CD4-positive, alpha-beta T cell (primary cell): Measurements from ENCODE around the gene SLC4A5. TPM values are rescaled to one million over a fixed set of nuclear protein-coding genes. Genes with fewer than 3 reads are reported as not detected.

Experiments
- ATAC-seq: fragments of 200-7000 bp; cut with Tn5 transposase; one replicate; pipeline ENCODE4 v1.10.0; 2022; ENCODE audit warnings: mild to moderate bottlenecking; ENCODE audit not compliant: poor library complexity
- CTCF ChIA-PET: fragments of 350-600 bp; sonication (Branson Sonifier 250); formaldehyde crosslinking; loops from one replicate; lab custom pipeline; 2021; ENCODE audit warnings: antibody characterized with exemption, inconsistent platforms; lab: Charles Lee
- POLR2A ChIA-PET: fragments of 350-600 bp; sonication (Branson Sonifier 250); formaldehyde crosslinking; loops from one replicate; lab custom pipeline; 2021; ENCODE audit warnings: antibody characterized with exemption, inconsistent platforms; lab: Charles Lee
- DNase-seq, 14 experiments: peaks; one replicate each; pipeline ENCODE4 v3.0.0-alpha.2; 2013 to 2020; ENCODE audit warnings: mixed read lengths in 2 of 14
- H3K27ac ChIP-seq, 2 donors: one replicate each; pipeline versions ENCODE4 v1.5.1 to v1.7.0; 2013; ENCODE audit warnings: low read length in 2 of 2, low read depth in 1 of 2, mild to moderate bottlenecking in 1 of 2
- H3K27me3 ChIP-seq, 2 experiments: 1 replicate in 1 of 2; 2 replicates in 1 of 2; pipeline versions ENCODE4 v1.6.1 to v1.7.0; 2013; ENCODE audit warnings: low read length in 2 of 2, control low read depth in 1 of 2, mild to moderate bottlenecking in 1 of 2, moderate library complexity in 1 of 2; ENCODE audit not compliant: insufficient read depth in 2 of 2, control insufficient read depth in 1 of 2
- H3K36me3 ChIP-seq: one replicate; pipeline ENCODE4 v1.6.1; 2013; ENCODE audit warnings: low read length, control low read depth; ENCODE audit not compliant: insufficient read depth
- H3K4me1 ChIP-seq: one replicate; pipeline ENCODE4 v1.6.1; 2013; ENCODE audit warnings: low read length, control low read depth; ENCODE audit not compliant: insufficient read depth
- H3K4me3 ChIP-seq: one replicate; pipeline ENCODE4 v1.5.1; 2013; ENCODE audit warnings: mild to moderate bottlenecking, low read length, moderate library complexity
- H3K9me3 ChIP-seq, 2 experiments: 1 replicate in 1 of 2; 2 replicates in 1 of 2; pipeline versions ENCODE4 v1.6.1 to v1.7.0; 2013; ENCODE audit warnings: low read length in 2 of 2, mild to moderate bottlenecking in 2 of 2, control low read depth in 1 of 2, moderate library complexity in 1 of 2; ENCODE audit not compliant: control insufficient read depth in 1 of 2, insufficient read depth in 1 of 2
- H3K27ac Mint-ChIP-seq: one replicate; pipeline ENCODE4 v1.8.0; 2020; ENCODE audit warnings: mixed read lengths
- H3K27me3 Mint-ChIP-seq: one replicate; pipeline ENCODE4 v1.8.0; 2021; ENCODE audit warnings: mixed read lengths
- H3K36me3 Mint-ChIP-seq: one replicate; pipeline ENCODE4 v1.8.0; 2021; ENCODE audit warnings: low read depth, mixed read lengths
- H3K4me1 Mint-ChIP-seq: one replicate; pipeline ENCODE4 v1.8.0; 2021; ENCODE audit warnings: low read depth, mixed read lengths
- H3K4me3 Mint-ChIP-seq: one replicate; pipeline ENCODE4 v1.8.0; 2020; ENCODE audit warnings: mild to moderate bottlenecking, mixed read lengths
- H3K9me3 Mint-ChIP-seq: one replicate; pipeline ENCODE4 v1.8.0; 2020; ENCODE audit warnings: mixed read lengths
- CTCF ChIP-seq: fragments of 200-600 bp; IDR thresholded peaks from one replicate; pipeline ENCODE4 v1.8.0; 2022; ENCODE audit warnings: antibody characterized with exemption, mild to moderate bottlenecking
- intact Hi-C, 2 experiments: fragments of 100-400 bp; cut with DNase I in 1 of 2; cut with micrococcal nuclease in 1 of 2; formaldehyde crosslinking; loops; one replicate each; pipeline versions ENCODE4 v1.15.1 to v1.9.0; 2023 to 2025; cut with DNase I, micrococcal nuclease
- total RNA-seq, 174 experiments: library from RNA in 2 of 174; stranded (reverse) in 2 of 174; gene quantifications; one replicate each; pipeline ENCODE4 v1.2.3 and lab custom pipeline; 2021 to 2026

The SLC4A5 gene
- total RNA-seq, 2 experiments from 2014 or later = 7.8 to 10.4 TPM

- H3K4me1 Mint-ChIP-seq = no peaks in the 10 kb centered on the region
- no peak overlapping the region for H3K4me3 Mint-ChIP-seq
- POLR2A ChIA-PET = no interaction called here
- CTCF ChIA-PET = no interaction called here
- no peaks in the 10 kb centered on the region for H3K9me3 Mint-ChIP-seq
- no peak overlapping the region for H3K27ac ChIP-seq
- TF ChIP-seq CTCF = no peak
- H3K4me3 ChIP-seq = no peak overlapping the region
- H3K27me3 ChIP-seq = no peaks in the 10 kb centered on the region
- H3K36me3 ChIP-seq = no peaks in the 10 kb centered on the region
- ATAC-seq = no peak
- intact Hi-C loops = no loop called here
- no peaks in the 10 kb centered on the region for H3K27me3 Mint-ChIP-seq
- no peak overlapping the region for H3K27ac Mint-ChIP-seq
- no peak for DNase-seq
- H3K4me1 ChIP-seq = no peaks in the 10 kb centered on the region
- no peaks in the 10 kb centered on the region for H3K9me3 ChIP-seq
- H3K36me3 Mint-ChIP-seq = peaks cover 8% of the 10 kb centered on the region
Measured at GRCh38 chr2:74223941-74224770, 119.1 kb downstream of the SLC4A5 start.

- TF ChIP-seq CTCF = no peak
- POLR2A ChIA-PET = no interaction called here
Measured at GRCh38 chr2:74222300-74222650, 120.9 kb downstream of the SLC4A5 start.

GRCh38 chr2:74221604-74222299 lies 121.5 kb downstream of the SLC4A5 start:
- no peaks in the 10 kb centered on the region for H3K27me3 ChIP-seq
- intact Hi-C loops = no loop called here
- POLR2A ChIA-PET = no interaction called here
- Mint-ChIP-seq H3K36me3 (peaks cover 12% of the 10 kb centered on the region), H3K4me1 (no peaks in the 10 kb centered on the region), H3K9me3 (no peaks in the 10 kb centered on the region), H3K27ac (no peak overlapping the region), H3K27me3 (no peaks in the 10 kb centered on the region), H3K4me3 (no peak overlapping the region)
- H3K27ac ChIP-seq = no peak overlapping the region
- no peak for TF ChIP-seq CTCF
- DNase-seq (no peak), ATAC-seq (no peak)
- H3K4me1 ChIP-seq = no peaks in the 10 kb centered on the region
- H3K36me3 ChIP-seq = peaks cover 5% of the 10 kb centered on the region
- H3K4me3 ChIP-seq = no peak overlapping the region
- no peaks in the 10 kb centered on the region for H3K9me3 ChIP-seq
- CTCF ChIA-PET = no interaction called here

More at GRCh38 chr2:74222300-74222650, 120.9 kb downstream of the SLC4A5 start:
- Mint-ChIP-seq H3K4me3 (no peak overlapping the region), H3K27me3 (no peaks in the 10 kb centered on the region), H3K4me1 (no peaks in the 10 kb centered on the region), H3K36me3 (peaks cover 7% of the 10 kb centered on the region), H3K27ac (no peak overlapping the region), H3K9me3 (no peaks in the 10 kb centered on the region)
- CTCF ChIA-PET = no interaction called here
- Histone ChIP-seq H3K27ac (no peak overlapping the region), H3K27me3 (no peaks in the 10 kb centered on the region), H3K4me3 (no peak overlapping the region), H3K9me3 (no peaks in the 10 kb centered on the region), H3K4me1 (no peaks in the 10 kb centered on the region), H3K36me3 (peaks cover 5% of the 10 kb centered on the region)
- intact Hi-C loops = no loop called here
- DNase-seq (no peak), ATAC-seq (no peak)
